ENCODE results near the gene EIF3CL. TPM values are rescaled to one million over a fixed set of nuclear protein-coding genes. Genes with fewer than 3 reads are reported as not detected.
"Not testable (repeated sequence)": the region's sequence is repeated elsewhere in the genome, so short reads cannot be mapped to it uniquely, and the experiment has no call there.

Gene EIF3CL, protein sequence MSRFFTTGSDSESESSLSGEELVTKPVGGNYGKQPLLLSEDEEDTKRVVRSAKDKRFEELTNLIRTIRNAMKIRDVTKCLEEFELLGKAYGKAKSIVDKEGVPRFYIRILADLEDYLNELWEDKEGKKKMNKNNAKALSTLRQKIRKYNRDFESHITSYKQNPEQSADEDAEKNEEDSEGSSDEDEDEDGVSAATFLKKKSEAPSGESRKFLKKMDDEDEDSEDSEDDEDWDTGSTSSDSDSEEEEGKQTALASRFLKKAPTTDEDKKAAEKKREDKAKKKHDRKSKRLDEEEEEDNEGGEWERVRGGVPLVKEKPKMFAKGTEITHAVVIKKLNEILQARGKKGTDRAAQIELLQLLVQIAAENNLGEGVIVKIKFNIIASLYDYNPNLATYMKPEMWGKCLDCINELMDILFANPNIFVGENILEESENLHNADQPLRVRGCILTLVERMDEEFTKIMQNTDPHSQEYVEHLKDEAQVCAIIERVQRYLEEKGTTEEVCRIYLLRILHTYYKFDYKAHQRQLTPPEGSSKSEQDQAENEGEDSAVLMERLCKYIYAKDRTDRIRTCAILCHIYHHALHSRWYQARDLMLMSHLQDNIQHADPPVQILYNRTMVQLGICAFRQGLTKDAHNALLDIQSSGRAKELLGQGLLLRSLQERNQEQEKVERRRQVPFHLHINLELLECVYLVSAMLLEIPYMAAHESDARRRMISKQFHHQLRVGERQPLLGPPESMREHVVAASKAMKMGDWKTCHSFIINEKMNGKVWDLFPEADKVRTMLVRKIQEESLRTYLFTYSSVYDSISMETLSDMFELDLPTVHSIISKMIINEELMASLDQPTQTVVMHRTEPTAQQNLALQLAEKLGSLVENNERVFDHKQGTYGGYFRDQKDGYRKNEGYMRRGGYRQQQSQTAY
- total RNA-seq = 104 and 115 TPM in 2 replicates

DNA sequence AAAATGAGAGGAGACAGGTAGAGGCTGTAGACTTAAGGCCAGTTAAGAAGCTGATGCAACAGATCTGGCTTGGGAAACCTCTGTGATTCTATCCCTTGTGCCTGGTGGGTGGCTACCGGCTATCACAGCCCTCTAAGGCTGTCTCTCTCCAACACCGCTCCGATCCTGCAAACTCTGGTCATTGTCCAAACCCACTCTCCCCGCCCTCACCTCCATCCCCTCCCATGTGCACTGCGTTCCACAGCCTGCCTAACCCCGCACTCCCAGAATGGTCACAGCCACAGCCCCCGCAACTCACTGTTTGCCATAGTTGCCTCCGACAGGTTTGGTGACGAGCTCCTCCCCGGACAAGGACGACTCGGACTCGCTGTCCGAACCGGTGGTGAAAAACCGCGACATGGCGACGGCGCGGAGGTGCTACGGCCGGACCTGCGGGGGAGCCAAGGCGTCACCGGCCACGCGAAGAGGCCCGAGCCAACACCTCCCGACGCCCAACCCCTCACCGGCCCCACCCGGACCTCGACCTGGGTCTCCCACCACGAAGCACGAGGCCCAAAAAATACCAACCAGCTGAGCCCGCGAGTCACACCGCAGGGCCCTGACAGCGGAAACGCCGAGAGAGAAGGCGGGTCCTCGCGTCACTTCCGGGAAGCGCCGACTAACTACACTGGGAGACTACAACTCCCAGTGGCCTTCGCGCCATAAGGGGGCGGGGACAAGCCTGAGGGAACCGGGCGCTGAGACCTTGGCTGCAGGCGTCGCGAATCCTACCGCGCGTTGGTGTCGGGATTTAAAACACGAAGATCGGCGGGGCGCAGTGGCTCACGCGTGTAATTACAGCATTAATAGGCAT lies at the start of gene EIF3CL:
TSS of gene EIF3CL (minus strand) at position 622 of the 853 bp plus-strand sequence. CDS start at position 399, 223 bp downstream.
- intact Hi-C loops (cut with micrococcal nuclease) = not testable (repeated sequence)

DNA sequence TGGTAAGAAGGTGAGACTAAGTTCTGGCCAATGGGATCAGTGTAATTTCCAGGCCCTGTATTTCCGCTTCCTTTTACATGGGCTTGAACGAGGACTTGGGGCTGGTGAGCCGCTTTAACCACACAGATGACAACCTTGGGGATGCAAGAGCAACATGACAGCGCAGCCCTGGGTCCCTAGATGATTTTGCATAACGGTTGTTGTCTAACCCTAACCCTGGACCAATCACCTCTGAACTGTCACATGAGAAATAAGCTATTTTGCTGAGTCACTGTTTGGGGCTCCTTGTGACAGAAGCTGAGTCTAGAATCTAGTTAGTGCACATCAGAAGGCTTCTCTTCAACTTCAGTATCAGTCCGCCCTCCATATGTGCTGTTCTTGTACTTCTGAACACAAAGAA lies 43.4 kb upstream of the EIF3CL start:
- intact Hi-C loops (cut with micrococcal nuclease) = not testable (repeated sequence)

DNA sequence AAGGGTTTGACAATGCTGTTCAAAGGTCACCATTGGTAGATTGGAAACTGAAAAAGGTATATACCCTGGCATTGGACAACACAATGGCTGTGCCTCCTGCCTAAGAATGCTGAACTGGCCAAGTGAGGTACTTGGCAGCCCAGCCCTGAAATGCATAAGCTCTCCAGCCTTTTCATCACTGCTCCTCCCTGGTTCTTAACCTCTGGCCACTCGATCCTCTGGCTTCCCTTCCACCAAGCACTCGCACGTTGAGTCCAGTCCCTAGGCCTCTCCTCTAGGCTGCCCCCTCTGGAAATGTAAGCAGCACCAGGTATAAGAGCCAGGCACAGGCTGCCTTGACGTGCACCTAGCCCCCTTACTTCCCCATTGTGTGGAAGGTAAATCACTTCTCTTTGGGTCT lies 42.7 kb upstream of the EIF3CL start:
- intact Hi-C loops (cut with micrococcal nuclease) = not testable (repeated sequence)

DNA sequence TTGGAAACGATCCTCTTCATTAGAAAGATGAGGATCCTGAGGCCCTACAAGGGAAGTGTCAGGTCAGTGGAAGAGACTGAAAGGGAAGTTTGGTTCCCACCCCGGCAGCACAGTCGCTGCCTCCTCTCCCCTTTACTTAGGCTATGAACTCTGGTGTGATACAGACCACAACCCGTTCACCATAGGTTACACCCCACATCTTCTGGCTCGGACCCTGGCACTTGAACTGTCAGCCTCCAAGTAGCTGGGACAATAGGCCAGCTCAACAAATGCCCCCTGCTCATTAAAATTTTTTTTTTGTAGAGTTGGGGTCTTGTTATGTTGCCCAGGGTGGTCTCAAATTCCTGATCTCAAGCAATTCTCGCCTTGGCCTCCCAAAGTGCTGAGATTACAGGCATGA lies 40.3 kb upstream of the EIF3CL start:
- intact Hi-C loops (cut with micrococcal nuclease) = not testable (repeated sequence)

DNA sequence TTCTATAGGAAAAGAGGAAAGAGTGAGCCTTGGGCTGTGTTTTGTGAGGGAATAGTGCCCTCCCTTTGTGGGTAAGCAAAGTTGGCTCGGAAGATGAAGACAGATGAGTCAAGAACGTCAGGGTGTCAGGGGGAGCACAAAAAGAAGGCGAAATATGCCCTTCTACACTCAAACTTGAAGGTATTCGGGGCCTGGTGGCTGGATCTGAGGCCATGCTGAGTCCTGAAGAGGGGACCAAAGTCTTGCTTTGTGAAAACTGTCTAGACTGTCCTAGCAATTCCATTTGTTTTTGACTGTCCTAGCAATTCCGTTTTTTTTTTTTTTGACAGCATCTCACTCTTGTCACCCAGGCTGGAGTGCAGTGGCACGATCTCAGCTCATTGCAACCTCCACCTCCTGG lies 35.3 kb upstream of the EIF3CL start:
- intact Hi-C loops (cut with micrococcal nuclease) = not testable (repeated sequence)

DNA sequence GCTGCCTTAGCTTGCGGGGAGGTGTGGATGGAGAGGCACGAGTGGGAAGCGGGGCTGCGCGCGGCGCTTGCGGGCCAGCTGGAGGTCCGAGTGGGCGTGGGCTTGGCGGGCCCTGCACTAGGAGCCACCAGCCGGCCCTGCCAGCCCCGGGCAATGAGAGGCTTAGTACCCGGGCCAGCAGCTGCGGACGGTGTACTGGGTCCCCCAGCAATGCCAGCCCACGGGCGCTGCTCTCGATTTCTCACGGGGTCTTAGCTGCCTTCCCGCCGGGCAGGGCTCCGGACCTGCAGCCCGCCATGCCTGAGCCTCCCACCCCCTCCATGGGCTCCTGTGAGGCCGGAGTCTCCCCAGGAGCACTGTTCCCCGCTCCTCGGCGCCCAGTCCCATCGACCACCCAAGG lies 31.7 kb upstream of the EIF3CL start:
- intact Hi-C loops (cut with micrococcal nuclease) = not testable (repeated sequence)

DNA sequence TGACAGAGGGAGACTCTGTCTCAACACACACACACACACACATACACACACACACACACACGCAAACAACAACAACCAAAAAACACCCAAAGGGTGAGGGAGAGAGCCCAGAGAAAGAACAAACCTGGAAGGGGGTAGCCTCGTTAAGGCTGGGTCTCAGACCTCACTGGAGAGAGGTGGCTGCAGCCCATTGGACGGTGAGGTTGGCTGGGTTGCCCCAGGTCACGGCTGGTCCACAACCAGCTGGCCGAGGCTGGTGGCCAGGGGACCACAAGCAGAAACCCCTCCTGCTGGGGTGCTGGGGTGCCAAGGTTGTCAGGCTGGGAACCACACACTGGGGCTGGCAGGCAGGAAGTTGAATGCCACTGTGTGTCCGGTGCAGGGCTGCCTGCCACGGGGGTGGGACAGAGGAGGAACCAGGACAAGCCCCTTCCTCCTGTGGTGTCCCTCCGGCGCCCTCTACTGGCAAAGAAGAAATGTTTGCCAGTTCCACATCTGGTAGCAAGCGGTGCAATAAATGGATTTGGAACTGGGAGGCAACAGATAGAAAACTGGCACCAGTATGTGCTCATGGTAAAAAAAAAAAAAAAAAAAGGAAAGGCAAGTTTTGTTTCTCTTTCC lies 22.5 kb upstream of the EIF3CL start:
- intact Hi-C loops (cut with micrococcal nuclease) = not testable (repeated sequence)

DNA sequence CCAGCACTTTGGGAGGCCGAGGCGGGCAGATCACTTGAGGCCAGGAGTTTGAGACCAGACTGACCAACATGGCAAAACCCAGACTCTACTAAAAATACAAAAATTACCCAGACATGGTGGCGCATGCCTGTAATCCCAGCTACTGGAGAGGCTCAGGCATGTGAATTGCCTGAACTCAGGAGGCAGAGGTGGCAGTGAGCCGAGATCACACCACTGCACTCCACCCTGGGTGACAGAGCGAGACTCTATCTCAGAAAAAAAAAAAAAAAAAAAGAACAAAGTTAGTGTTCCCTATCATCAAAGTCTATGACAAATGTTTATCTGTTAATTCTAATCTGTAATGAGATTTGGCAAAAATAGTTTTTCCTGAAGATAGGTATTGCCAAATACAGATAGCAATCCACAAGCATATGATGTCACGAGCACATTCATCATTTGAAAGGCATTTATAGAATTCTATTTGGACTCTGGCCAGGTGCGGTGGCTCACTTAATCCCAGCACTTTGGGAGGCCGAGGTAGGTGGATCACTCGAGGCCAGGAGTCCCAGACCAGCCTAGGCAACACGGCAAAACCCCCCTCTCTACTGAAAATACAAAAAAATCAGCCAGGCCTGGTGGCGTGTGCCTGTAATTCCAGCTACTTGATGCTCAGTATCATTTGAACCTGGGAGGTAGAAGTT lies 17.6 kb upstream of the EIF3CL start:
- intact Hi-C loops (cut with micrococcal nuclease) = not testable (repeated sequence)

DNA sequence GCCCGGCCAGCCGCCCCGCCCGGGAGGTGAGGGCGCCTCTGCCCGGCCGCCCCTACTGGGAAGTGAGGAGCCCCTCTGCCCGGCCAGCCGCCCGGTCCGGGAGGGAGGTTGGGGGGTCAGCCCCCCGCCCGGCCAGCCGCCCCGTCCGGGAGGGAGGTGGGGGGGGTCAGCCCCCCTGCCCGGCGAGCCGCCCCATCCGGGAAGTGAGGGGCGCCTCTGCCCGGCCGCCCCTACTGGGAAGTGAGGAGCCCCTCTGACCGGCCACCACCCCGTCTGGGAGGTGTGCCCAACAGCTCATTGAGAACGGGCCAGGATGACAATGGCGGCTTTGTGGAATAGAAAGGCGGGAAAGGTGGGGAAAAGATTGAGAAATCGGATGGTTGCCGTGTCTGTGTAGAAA lies 13.4 kb upstream of the EIF3CL start:
- intact Hi-C loops (cut with micrococcal nuclease) = not testable (repeated sequence)

DNA sequence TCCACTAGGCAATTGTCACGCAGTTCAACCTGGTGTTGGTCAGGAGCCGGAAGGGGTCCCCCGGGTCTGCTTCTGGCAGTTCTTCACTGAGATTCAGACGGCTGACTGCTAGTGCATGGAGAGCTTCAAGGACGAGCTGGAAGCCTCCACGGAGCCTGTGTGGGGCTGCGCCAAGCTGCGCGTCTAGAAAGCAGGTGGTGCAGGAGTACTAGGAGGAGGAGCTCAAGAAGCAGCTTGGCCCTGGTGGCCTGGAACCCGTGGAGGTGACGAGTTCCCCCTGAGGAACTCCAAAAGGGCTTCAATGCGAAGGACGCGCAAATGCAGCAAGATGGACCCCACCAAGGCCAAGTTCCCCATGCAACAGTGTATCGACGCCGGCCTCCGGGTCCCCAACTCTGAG lies 10.9 kb upstream of the EIF3CL start:
- intact Hi-C loops (cut with micrococcal nuclease) = not testable (repeated sequence)

DNA sequence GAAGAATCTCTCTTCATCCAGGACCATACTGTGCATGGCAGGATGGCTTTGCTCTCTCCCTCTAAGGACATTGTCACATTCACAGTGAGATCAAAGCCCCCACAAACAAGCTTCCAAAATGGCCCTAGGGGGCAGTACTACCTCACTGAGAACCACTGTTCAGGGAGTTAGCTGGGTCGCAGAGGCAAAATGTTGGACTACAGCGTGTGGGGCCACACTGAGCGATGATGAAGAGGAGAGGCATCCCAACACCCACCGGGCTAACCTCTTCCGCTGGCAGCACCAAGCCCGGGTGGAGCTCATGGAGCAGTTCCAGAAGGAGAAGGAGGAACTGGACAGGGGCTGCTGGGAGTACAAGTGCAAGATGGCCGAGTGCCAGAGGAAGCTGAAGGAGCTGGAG lies 9.9 kb upstream of the EIF3CL start:
- intact Hi-C loops (cut with micrococcal nuclease) = not testable (repeated sequence)

DNA sequence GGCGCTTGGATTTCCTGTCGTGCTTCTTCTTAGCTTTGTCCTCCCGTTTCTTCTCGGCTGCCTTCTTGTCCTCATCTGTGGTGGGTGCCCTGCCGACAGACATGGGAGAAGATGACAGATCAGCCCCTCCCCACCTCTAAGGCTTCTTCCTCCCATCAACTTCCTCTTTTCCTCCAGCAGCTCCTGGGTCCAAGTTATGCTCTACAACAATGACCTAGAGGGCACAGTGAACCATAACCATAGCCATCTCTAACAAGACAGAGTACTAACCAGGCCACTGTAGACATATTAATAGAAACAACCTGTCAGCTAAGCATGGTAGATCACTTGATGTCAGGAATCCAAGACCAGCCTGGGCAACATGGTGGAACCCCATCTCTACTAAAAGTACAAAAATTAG lies 11.6 kb downstream of the EIF3CL start:
- intact Hi-C loops (cut with micrococcal nuclease) = not testable (repeated sequence)

DNA sequence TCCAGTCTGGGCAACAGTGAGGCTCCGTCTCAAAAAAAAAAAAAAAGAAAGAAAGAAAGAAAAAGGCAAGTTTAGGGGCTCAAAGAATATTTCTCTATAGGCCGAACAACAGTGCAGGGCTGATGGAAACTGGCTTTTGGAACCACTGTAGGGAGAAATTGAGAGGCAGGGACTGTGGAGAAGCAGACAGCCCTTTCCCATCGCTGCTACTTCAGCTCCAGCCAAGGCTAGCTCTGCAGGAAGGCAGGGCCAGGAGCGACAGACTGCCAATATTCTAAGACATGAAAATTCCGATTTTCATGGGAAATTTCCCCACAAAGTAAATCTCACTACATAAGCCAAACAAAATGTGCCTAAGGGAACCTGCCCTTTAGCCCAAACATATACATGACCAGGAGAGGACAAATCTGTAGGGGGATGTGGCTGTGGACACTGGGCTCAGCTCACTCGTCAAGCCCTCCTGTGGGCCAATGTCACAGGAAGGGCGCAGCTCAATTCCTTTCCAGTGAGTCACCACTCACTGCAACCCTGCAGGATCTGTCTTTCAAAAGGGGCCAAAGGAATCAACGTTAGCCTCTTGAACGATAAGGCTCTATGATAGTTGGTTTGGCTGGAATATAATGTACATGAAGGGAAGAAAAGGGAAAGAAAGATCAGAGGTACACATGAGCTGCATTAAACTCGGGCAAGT lies 21.3 kb downstream of the EIF3CL start:
- intact Hi-C loops (cut with micrococcal nuclease) = not testable (repeated sequence)

DNA sequence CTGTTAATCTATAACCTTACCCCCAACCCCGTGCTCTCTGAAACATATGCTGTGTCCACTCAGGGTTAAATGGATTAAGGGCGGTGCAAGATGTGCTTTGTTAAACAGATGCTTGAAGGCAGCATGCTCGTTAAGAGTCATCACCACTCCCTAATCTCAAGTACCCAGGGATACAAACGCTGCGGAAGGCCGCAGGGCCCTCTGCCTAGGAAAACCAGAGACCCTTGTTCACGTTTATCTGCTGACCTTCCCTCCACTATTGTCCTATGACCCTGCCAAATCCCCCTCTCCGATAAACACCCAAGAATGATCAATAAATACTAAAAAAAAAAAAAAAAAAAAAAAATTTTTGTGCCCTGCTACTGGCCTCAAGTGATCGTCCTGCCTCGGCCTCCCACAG lies 25.8 kb downstream of the EIF3CL start:
- intact Hi-C loops (cut with micrococcal nuclease) = not testable (repeated sequence)

DNA sequence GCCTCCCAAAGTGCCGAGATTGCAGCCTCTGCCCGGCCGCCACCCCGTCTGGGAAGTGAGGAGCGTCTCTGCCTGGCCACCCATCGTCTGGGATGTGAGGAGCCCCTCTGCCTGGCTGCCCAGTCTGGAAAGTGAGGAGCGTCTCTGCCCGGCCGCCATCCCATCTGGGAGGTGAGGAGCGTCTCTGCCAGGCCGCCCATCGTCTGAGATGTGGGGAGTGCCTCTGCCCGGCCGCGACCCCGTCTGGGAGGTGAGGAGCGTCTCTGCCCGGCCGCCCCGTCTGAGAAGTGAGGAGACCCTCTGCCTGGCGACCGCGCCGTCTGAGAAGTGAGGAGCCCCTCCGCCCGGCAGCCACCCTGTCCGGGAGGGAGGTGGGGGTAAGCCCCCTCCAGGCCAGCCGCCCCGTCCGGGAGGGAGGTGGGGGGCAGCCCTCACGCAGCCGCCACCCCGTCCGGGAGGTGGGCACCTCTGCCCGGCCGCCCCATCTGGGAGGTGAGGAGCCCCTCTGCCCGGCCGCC lies 26.5 kb downstream of the EIF3CL start:
- intact Hi-C loops (cut with micrococcal nuclease) = not testable (repeated sequence)

DNA sequence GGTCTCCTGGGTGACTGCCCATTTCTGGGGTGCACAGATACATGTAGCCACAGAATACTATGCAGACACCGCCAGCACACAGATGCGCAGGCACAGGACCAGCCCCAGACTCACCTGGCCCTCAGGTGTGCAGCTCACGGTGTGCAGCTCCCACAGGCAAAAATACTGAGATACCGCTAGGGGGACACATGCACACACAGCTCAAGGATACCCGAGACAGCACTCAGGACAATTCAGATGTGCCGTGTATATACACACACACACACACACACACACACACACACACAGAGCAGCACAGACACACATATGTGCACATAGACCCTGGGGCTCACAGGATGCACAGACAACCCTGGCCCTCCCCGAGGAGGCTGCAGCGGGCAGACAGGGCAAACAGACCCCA lies 28.5 kb downstream of the EIF3CL start:
- intact Hi-C loops (cut with micrococcal nuclease) = not testable (repeated sequence)

DNA sequence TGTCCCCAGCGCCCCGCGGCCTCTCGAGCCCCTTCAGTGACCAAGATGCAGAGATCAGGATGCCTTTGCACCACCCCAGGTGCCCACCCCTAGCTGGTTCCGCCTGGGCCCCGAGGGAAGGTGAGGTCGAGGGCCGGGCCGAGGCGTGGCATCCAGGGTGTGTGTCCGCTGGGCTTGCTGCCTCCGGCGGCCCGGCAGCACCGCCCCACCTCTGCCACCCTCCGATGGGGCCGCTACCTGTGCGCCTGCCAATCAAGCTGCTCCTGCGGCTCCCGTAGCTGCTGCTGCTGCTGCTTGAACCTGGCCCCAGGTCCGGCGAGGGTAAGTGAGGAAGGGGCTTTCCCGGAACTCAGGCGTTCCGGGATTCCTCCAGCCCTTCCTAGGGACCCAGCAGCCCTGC lies 29.4 kb downstream of the EIF3CL start:
- intact Hi-C loops (cut with micrococcal nuclease) = not testable (repeated sequence)

DNA sequence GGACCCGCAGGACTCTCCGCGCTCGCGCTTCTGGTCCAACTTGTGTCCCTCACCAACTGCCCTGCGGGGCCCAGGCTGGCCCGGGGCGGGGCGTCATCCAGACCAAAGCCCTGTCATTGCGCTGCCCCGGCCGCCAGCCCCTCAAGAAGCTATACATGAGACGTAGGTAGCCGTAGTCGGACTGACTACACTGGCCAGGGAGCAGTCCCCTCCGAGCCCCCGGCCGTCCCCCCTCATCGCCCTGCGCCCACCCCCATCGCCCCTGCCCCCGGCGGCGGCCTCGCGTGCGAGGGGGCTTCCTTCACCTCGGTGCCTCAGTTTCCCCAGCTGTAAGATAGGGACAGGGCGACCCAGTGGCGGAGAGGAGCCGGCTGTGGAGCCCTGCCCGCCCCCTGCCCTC lies 35.7 kb downstream of the EIF3CL start:
- intact Hi-C loops (cut with micrococcal nuclease) = not testable (repeated sequence)
